ENCODE results near the gene NFIB.

The NFIB gene

DNA sequence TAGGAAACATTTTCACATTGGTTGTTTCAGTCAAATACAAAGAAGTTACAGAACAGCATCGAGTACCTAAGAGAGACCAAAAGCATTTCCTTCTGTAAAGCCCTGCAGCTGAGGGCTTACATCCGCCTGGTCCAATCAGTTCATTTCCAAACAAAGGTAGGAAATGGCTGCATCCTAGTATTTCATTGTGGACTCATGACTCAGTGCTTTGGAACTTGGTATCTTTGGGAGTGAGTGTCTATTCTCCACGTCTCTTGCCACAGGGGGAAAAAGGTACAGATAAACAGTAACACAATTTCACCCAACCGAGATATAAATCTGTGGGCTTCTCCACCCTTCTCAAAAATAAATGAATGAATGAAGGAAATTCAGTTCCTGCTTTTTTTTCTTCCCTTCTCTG, 75.4 kb downstream of the NFIB start:
- DNase-seq, result no peak

DNA sequence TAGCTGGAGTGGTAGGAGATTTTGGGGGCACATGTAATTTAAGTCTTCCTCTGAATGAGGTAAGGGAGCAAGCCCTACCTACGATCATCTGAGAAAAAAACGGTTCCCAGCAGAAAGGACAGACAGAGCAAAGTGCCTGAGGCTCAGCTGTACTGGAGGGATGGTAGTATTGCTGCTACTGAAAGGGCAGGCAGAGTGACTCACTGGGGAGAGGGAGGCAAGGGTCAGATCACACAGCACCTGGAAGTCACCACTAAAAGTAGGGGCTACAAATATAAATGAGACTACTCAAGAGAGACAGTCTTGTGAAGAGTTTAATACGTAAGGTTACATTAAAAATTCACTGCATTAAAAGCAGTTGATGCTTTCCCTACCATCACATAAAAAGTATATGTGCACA, 75.9 kb downstream of the NFIB start:
- DNase-seq, result no peak

DNA sequence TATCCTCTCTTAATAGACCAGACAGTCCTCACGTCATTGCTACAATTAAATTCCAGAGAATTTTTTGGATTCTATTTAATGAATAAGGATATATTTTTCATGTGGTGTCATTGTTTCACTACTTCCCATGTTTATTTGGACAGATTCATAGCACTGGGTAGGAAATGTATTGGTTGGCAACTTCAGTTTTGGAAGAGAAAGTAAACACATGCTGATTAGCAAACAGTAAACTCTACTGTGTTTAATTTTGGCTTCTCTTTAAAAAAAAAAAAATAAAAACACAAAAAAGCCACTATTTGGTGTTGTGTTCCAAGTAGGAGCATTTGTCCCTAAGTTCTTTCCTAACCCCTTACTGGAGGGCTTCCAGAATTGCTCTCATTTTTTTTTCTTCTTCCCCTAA, 77.3 kb downstream of the NFIB start:
- no peak for DNase-seq

GRCh38 chr9:14232111-14232510, 81.8 kb downstream of the NFIB start:
- DNase-seq, result no peak

DNA sequence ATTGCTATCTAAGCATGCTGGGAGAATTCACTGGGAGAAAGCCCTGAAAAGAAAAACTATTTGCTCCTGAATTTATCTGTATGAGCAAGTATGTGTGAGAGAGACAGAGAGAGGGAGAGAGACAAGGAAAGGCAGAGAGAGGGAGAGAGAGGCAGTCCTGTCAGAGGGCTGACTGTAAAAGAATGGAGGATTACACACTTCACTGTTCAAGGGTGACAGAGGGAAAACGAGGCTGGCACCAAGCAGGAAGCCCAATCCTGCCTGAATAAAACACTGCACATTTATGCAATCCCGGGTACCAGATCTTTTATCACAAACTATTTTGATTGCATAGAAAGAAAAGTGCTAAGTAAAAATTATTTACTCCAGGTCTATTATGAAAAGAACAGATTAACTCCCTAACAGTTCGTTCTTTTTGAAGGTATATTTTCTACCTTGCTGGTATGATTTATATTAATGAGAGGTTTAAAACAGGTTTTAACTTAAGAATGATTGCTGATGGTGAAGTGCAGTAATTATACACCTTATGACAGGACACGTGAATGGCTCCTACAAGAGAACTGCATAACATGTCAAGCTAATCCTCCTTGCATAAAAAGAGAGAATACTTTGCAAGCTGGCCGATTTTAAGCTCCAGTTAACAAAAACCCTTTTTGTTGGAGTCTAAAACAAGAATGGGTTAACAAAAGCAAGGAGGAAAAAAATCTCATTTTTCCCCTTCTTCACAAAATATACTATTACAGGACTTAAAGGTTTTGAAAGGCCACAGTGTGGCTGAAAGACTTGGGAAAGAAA, 82.5 kb downstream of the NFIB start:
- DNase-seq, result no peak

DNA sequence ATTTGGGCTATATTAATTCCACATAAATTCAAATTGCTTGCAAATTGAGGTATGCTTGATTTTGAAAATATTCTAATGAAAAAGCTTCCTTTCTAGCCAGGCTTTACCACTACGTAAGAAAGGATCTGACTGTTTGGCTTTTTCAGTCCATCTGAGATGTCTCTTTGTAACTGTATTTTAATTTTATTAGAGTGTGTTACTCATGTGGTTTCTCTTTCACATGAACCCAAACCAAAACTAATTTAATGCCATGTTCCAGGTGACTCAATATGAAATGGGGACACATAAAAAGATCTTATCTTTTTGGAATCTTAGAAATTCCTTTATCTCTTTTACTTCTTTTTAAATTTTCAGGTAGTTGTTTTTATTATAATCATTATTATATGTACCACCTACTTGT, 85.3 kb downstream of the NFIB start:
- DNase-seq, result no peak

DNA sequence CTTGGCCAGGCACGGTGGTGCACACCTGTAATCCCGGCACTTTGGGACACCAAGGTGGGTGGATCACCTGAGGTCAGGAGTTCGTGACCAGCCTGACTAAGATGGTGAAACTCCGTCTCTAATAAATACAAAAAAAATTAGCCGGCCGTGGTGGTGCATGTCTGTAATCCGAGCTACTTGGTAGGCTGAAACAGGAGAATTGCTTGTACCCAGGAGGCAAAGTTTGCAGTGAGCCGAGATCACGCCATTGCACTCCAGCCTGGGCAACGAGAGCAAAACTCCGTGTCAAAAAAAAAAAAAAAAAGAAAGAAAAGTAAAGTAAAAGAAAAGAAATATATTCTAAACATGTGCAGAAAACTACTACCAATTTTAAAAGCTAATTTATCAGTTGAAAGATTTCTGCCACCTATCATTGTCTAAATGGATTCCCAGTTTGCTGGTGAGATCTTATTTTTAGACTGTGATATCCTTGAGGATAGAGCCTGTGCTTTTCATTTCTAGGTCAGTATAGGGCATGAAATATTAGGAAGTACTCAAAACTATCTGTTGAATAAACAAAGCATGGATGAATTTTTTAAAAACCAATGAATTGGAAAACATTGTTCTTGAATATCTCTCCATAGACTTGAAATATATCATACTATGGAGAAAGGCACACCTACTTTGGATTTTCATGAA, 86.9 kb downstream of the NFIB start:
- DNase-seq, result no peak

GRCh38 chr9:14223081-14223480, 90.9 kb downstream of the NFIB start:
- DNase-seq, result no peak

- DNase-seq, result no peak
Observed at GRCh38 chr9:14222149-14222835, 91.6 kb downstream of the NFIB start.

- DNase-seq, result no peak
Observed at GRCh38 chr9:14221558-14221957, 92.4 kb downstream of the NFIB start.

DNA sequence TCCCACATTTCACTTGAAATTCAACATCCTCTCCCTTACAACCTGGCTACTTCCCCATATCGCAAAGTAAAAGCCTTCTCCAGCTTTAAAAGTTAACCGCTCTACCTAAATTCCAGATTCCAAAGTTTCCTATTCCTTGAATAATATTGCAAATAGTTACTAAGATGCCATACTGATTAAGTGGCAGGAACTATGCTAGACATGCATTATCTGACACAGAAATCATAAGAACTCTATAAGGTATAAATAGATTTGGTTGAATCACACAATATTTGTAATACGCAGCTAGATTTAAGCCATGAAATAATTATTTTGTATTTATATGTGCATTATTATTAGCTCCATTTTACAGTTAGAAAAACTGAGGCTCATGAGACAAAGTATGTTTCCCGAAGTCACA, 92.8 kb downstream of the NFIB start:
- no peak for DNase-seq

DNA sequence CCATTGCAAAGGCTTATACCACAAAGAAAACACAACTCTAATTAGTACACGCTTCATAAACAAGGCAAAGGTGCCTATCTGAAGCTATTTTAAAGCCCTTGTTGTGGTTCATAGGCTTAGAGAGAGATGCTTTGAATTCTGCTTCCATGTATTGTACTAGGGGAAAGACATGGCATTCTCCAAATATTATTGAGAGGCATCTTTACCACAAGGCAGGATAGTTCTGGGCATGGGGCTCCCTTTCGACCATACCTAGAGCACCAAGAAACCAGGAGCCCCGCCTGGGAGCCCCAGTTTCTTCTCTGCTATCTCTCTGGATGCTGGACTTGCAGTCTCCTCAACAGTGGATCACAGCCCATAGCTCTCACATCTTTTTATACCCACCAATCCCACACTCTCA, 93.7 kb downstream of the NFIB start:
- no peak for DNase-seq

DNA sequence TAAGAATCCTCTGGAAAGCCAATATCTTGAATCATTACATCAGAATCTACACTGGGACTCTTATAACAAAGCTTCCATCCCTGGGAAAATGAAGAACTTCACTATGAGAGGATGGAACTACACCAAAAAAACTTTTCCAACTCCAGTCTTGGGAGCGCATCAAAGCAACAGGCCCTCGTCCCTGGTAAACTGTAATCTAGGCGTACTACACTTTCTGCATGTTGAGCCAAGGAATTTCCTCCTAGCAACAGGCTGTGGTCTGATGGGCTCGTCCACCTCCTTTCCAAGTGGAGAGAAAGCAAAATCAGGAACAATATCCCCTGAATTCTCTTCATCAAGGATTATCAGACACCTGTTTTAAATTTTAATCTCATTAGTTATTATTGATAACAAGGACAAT, 94.1 kb downstream of the NFIB start:
- DNase-seq, result no peak

- no peak for DNase-seq
Observed at GRCh38 chr9:14218253-14218652, 95.7 kb downstream of the NFIB start.

DNA sequence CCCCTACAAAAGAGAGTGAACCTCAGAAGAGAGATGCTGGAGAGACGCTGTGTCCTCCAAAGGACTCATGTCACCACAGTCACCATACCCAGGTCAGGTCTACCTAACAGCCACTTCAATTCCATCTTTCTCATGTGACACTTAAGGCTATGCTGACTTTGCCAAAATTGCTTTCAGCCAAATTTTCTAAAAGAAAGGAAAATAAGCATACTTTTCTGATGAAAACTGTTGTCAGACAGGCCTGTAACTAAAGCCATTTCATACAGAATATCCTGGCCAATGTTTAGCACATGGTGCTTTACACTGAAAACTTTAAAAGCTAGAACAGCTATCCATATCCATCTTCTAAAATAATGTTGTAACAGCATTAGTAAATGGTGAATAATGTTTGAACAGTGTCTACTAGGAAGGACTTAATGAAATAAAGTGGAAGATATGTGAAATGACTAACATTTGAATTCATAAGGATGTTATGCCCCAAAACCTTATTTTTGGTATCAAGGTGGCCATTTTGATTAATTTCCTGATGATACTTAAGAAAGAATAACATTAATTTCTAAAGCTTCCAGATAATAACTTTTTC, 97.2 kb downstream of the NFIB start:
- DNase-seq, result no peak

GRCh38 chr9:14215614-14216013, 98.3 kb downstream of the NFIB start:
- no peak for DNase-seq

- no peak for DNase-seq
Observed at GRCh38 chr9:14214693-14215092, 99.2 kb downstream of the NFIB start.

- no peak for DNase-seq
Observed at GRCh38 chr9:14214065-14214684, 99.8 kb downstream of the NFIB start.

DNA sequence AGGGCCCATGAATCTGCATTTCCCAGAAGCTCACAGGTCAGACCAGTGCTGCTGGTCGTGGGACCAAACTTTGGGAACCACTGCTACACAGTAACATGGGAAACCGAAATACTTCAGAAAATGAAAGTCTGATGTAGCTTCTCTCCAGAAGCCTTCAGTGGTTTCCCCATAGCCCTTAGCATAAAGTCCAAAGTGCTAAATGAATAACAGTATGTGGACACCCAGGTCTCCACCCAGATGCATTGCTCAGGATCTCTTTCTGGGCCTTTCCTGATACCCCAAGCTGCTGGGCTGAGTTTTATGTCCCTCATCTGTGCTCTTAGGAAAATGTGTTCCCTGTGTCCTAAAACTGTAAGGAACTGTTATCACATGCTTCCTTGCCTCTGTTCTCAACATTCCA, 100.4 kb downstream of the NFIB start:
- no peak for DNase-seq

- DNase-seq, result no peak
Observed at GRCh38 chr9:14212697-14213420, 101.1 kb downstream of the NFIB start.

DNA sequence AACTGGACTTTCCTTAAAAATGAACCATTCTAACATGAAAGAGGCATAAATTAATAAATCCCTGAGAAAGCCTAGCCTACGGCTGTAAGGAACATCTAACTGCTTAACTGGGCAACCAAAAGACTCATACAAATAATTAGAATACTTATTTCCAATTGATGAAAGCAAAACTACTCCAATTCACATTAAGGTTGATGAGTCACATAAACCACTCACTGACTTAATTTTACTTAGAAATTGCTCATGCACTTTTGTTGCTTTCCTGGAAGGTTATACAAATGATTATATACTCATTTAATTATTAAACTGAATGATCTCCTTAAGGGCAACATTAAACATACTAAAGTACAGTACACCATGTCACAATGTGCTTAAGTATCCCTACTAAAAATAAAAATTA, 101.9 kb downstream of the NFIB start:
- DNase-seq, result no peak

DNA sequence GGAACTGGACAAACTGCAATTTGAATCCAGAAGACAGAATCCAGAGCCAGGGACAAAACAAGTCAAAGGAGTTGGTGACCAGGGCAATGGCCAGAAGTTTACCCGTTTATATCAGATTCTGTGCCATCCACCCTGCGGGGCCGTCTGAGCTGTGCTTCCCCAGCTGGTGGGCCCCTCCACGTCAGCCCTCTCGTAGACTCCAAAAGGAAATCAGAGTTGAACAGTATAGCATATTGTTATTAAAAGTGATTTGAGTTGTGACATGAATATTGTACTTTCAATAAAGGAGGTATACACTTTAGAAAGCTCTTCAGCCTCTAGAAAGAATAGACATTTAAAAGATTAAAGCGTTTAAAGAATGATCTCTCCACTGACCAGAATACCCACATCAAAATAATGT, 102.4 kb downstream of the NFIB start:
- no peak for DNase-seq

DNA sequence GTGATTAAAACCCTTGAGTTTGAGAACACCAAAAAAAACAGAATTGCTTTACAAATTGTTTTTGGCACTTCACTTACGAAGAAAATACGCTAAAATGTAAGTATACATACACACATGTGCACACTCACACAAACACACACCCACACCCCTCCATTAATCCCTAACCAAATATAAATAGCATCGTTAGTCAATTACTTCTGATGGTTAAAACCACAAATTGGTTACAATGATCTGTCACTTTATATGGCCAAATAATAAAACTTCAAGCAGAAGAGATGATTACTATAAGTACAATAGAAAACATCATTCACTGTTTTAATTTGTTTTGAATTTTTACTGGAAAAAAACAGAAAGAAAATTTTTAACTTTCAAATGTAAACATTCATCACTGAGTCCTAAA, 103.5 kb downstream of the NFIB start:
- DNase-seq, result no peak

Measured in NCI-H2227 treated with DMSO at 0.1 percent for 48 hours (cell line).